ENCODE data around the gene NCOA7.

GRCh38 chr6:125854355-125854754, 63.6 kb downstream of the NCOA7 start:
- TF ChIP-seq MAX (IDR thresholded peaks at IDR 0.05; ENCODE audit: low read depth) (no peak), NRF1 (IDR thresholded peaks at IDR 0.05; ENCODE audit: low read depth, low read length) (no peak), RAD21 (IDR thresholded peaks at IDR 0.05; ENCODE audit: low read length) (no peak), TAF1 (IDR thresholded peaks at IDR 0.05; ENCODE audit: borderline replicate concordance, low read depth, low read length) (no peak), POLR2AphosphoS5 (IDR thresholded peaks at IDR 0.05; ENCODE audit: low read depth, low read length) (no peak), IRF3 (IDR thresholded peaks at IDR 0.05; ENCODE audit: low read depth, low read length) (no peak), PBX3 (IDR thresholded peaks at IDR 0.05) (no peak), CTCF (IDR thresholded peaks at IDR 0.05) (no peak), SIN3A (IDR thresholded peaks at IDR 0.05; ENCODE audit: borderline replicate concordance, low read depth, low read length) (no peak), NFIC (IDR thresholded peaks at IDR 0.05; ENCODE audit: borderline replicate concordance) (no peak)

All from SK-N-SH (cell line).